ENCODE measurements around the gene SCGN.

SCGN gene

DNA sequence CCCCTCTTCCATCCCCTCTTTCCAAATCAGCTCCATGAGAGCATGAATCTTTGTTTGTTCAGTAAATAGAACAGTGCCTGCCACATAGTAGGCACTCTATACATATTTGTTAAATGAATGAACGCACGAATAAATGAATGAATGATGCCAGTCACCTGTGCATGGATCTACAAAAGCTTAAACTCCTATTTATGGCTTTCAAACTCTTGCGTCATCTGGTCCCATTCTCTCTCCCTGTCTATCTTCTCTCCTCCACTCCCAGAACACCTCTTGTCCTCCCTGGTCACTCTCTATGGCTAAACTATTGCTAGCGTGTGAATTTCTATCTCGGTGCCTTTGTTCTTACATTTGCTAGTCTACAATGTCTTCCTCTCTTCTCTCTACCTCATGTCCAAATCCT is 24.8 kb downstream of the SCGN start:
- no peak overlapping the region for H3K27ac ChIP-seq (ENCODE audit: low read depth, low read length, poor library complexity, severe bottlenecking)
- no peaks in the 10 kb centered on the region for H4K20me1 ChIP-seq (ENCODE audit: insufficient read depth, low read length)
- no peaks in the 10 kb centered on the region for H3K79me2 ChIP-seq (ENCODE audit: insufficient read depth, low read length)
- H3K4me3 ChIP-seq (ENCODE audit: low read depth, low read length, poor library complexity, severe bottlenecking), result no peak overlapping the region
- no peak overlapping the region for H2AFZ ChIP-seq (ENCODE audit: low read length)
- TF ChIP-seq EZH2 (IDR thresholded peaks at IDR 0.05; ENCODE audit: borderline replicate concordance, low read length), result no peak
- TF ChIP-seq, protein P1, sequence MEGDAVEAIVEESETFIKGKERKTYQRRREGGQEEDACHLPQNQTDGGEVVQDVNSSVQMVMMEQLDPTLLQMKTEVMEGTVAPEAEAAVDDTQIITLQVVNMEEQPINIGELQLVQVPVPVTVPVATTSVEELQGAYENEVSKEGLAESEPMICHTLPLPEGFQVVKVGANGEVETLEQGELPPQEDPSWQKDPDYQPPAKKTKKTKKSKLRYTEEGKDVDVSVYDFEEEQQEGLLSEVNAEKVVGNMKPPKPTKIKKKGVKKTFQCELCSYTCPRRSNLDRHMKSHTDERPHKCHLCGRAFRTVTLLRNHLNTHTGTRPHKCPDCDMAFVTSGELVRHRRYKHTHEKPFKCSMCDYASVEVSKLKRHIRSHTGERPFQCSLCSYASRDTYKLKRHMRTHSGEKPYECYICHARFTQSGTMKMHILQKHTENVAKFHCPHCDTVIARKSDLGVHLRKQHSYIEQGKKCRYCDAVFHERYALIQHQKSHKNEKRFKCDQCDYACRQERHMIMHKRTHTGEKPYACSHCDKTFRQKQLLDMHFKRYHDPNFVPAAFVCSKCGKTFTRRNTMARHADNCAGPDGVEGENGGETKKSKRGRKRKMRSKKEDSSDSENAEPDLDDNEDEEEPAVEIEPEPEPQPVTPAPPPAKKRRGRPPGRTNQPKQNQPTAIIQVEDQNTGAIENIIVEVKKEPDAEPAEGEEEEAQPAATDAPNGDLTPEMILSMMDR (IDR thresholded peaks at IDR 0.05; ENCODE audit: low read length), result no peak
- no peak overlapping the region for H3K4me2 ChIP-seq (ENCODE audit: low read length)
- no peaks in the 10 kb centered on the region for H3K4me1 ChIP-seq (ENCODE audit: insufficient read depth, low read length, severe bottlenecking)
- H3K27me3 ChIP-seq (ENCODE audit: insufficient read depth, low read length), result no peaks in the 10 kb centered on the region
- no peaks in the 10 kb centered on the region for H3K36me3 ChIP-seq (ENCODE audit: insufficient read depth, low read length)
- no peaks in the 10 kb centered on the region for H3K9me2 ChIP-seq (ENCODE audit: low read depth, low read length)
- H3F3A ChIP-seq (ENCODE audit: insufficient read depth, low read length), result no peaks in the 10 kb centered on the region
- H3K9me3 ChIP-seq (ENCODE audit: low read length), result no peaks in the 10 kb centered on the region
- no peak overlapping the region for H3K9ac ChIP-seq (ENCODE audit: low read length)

DNA sequence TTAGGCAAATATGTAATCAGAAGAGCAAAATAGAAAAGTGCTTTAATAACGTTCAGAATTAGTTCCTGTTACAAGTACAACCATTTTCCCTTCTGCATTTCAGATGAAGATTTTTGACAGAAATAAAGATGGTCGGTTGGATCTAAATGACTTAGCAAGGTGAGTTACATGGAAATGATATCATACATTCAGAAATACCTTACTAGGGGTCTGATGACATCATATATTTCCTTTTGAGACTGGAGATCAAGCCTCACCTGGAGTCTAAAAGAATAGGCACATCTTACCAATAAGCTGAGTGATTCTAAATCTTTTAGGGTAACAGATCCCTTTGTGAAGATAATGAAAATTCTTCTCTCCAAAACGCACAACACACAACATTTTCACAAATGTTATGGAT is 29.8 kb downstream of the SCGN start:
- no peaks in the 10 kb centered on the region for H3K4me1 ChIP-seq (ENCODE audit: insufficient read depth, low read length, severe bottlenecking)
- no peak overlapping the region for H3K9ac ChIP-seq (ENCODE audit: low read length)
- H3K79me2 ChIP-seq (ENCODE audit: insufficient read depth, low read length), result no peaks in the 10 kb centered on the region
- H2AFZ ChIP-seq (ENCODE audit: low read length), result no peak overlapping the region
- no peak overlapping the region for H3K27ac ChIP-seq (ENCODE audit: low read depth, low read length, poor library complexity, severe bottlenecking)
- TF ChIP-seq EZH2 (IDR thresholded peaks at IDR 0.05; ENCODE audit: borderline replicate concordance, low read length), result no peak
- TF ChIP-seq, protein P1 (IDR thresholded peaks at IDR 0.05; ENCODE audit: low read length), result no peak
- no peak overlapping the region for H3K4me2 ChIP-seq (ENCODE audit: low read length)
- H3K9me2 ChIP-seq (ENCODE audit: low read depth, low read length), result no peaks in the 10 kb centered on the region
- no peaks in the 10 kb centered on the region for H3K27me3 ChIP-seq (ENCODE audit: insufficient read depth, low read length)
- no peaks in the 10 kb centered on the region for H4K20me1 ChIP-seq (ENCODE audit: insufficient read depth, low read length)
- no peak overlapping the region for H3K4me3 ChIP-seq (ENCODE audit: low read depth, low read length, poor library complexity, severe bottlenecking)
- H3F3A ChIP-seq (ENCODE audit: insufficient read depth, low read length), result no peaks in the 10 kb centered on the region
- H3K36me3 ChIP-seq (ENCODE audit: insufficient read depth, low read length), result no peaks in the 10 kb centered on the region
- H3K9me3 ChIP-seq (ENCODE audit: low read length), result no peaks in the 10 kb centered on the region

DNA sequence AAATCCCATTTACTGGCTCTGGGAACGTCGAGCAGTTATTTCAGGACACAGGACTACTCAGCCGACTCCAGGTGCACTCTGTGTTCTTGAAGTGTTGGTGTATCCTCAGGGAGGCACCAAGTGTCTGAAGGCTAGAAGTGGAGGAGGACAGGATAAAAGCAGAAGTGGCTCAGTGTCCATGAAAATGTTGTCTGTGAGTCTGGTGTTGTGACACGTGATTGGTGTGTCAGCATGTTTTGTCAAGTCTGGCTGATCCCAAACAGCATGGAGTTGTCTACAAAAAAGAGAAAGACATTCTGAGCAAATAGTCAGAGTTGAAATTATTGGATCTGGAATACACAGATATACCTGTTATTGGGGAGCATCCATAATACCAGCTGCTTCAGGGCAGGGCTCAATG is 30.3 kb downstream of the SCGN start:
- H3K27me3 ChIP-seq (ENCODE audit: insufficient read depth, low read length), result no peaks in the 10 kb centered on the region
- no peaks in the 10 kb centered on the region for H3K9me2 ChIP-seq (ENCODE audit: low read depth, low read length)
- H3K9me3 ChIP-seq (ENCODE audit: low read length), result no peaks in the 10 kb centered on the region
- TF ChIP-seq, protein P1 (IDR thresholded peaks at IDR 0.05; ENCODE audit: low read length), result no peak
- no peak for TF ChIP-seq EZH2 (IDR thresholded peaks at IDR 0.05; ENCODE audit: borderline replicate concordance, low read length)
- H2AFZ ChIP-seq (ENCODE audit: low read length), result no peak overlapping the region
- H4K20me1 ChIP-seq (ENCODE audit: insufficient read depth, low read length), result no peaks in the 10 kb centered on the region
- no peaks in the 10 kb centered on the region for H3K4me1 ChIP-seq (ENCODE audit: insufficient read depth, low read length, severe bottlenecking)
- H3K4me3 ChIP-seq (ENCODE audit: low read depth, low read length, poor library complexity, severe bottlenecking), result no peak overlapping the region
- H3K27ac ChIP-seq (ENCODE audit: low read depth, low read length, poor library complexity, severe bottlenecking), result no peak overlapping the region
- H3K9ac ChIP-seq (ENCODE audit: low read length), result no peak overlapping the region
- no peak overlapping the region for H3K4me2 ChIP-seq (ENCODE audit: low read length)
- H3K79me2 ChIP-seq (ENCODE audit: insufficient read depth, low read length), result no peaks in the 10 kb centered on the region
- no peaks in the 10 kb centered on the region for H3F3A ChIP-seq (ENCODE audit: insufficient read depth, low read length)
- H3K36me3 ChIP-seq (ENCODE audit: insufficient read depth, low read length), result no peaks in the 10 kb centered on the region

Data from OCI-LY1 (cell line).